ENCODE results near the gene CPS1.

Gene CPS1

GRCh38 chr2:210556329-210556980 lies at the start of gene CPS1:
Gene CPS1, plus strand, starts transcription at chr2:210556599. Its CDS starts 135 bp downstream, at chr2:210556734.
- no peak for DNase-seq

GRCh38 chr2:210515911-210516310 lies 40.5 kb upstream of the CPS1 start:
- DNase-seq, result no peak

GRCh38 chr2:210517264-210517663 lies 39.1 kb upstream of the CPS1 start:
- DNase-seq, result no peak

- DNase-seq, result no peak
These were observed 36.8 kb upstream of the CPS1 start for GRCh38 chr2:210519594-210519993.

GRCh38 chr2:210522399-210522798 lies 34.0 kb upstream of the CPS1 start:
- no peak for DNase-seq

- DNase-seq, result no peak
These were observed 32.6 kb upstream of the CPS1 start for GRCh38 chr2:210523650-210524289.

- DNase-seq, result no peak
These were observed 31.9 kb upstream of the CPS1 start for GRCh38 chr2:210524533-210524932.

GRCh38 chr2:210527286-210527685 lies 29.1 kb upstream of the CPS1 start:
- no peak for DNase-seq

GRCh38 chr2:210528716-210529115 lies 27.7 kb upstream of the CPS1 start:
- DNase-seq, result no peak

GRCh38 chr2:210531050-210531449 lies 25.3 kb upstream of the CPS1 start:
- DNase-seq, result no peak

- DNase-seq, result no peak
These were observed 24.9 kb upstream of the CPS1 start for GRCh38 chr2:210531482-210531881.

- no peak for DNase-seq
These were observed 23.0 kb upstream of the CPS1 start for GRCh38 chr2:210533389-210533788.

GRCh38 chr2:210534879-210535278 lies 21.5 kb upstream of the CPS1 start:
- DNase-seq, result no peak

GRCh38 chr2:210536973-210537650 lies 19.3 kb upstream of the CPS1 start:
- no peak for DNase-seq

GRCh38 chr2:210539035-210539434 lies 17.4 kb upstream of the CPS1 start:
- no peak for DNase-seq

GRCh38 chr2:210539578-210540416 lies 16.6 kb upstream of the CPS1 start:
- DNase-seq, result no peak

GRCh38 chr2:210540471-210540870 lies 15.9 kb upstream of the CPS1 start:
- DNase-seq, result no peak

GRCh38 chr2:210540900-210541289 lies 15.5 kb upstream of the CPS1 start:
- no peak for DNase-seq

- DNase-seq, result no peak
These were observed 15.0 kb upstream of the CPS1 start for GRCh38 chr2:210541290-210541902.

GRCh38 chr2:210544007-210544590 lies 12.3 kb upstream of the CPS1 start:
- no peak for DNase-seq

- no peak for DNase-seq
These were observed 11.6 kb upstream of the CPS1 start for GRCh38 chr2:210544831-210545230.

GRCh38 chr2:210546424-210547208 lies 9.8 kb upstream of the CPS1 start:
- DNase-seq, result peak in 1 of 2 experiments; percentile 2
